GM12878 (cell line): ENCODE results near the gene ANKRD11. TPM values are rescaled to one million over a fixed set of nuclear protein-coding genes. Genes with fewer than 3 reads are reported as not detected.

ENCODE experiments used
- BRCA1 ChIP-seq: IDR thresholded peaks from 2 replicates; pipeline ENCODE4 v1.6.1; 2011; ENCODE audit warnings: low read depth, low read length, improper control_type of control experiment
- CEBPB ChIP-seq, 2 experiments: fragments of 150-350 bp in 1 of 2; IDR thresholded peaks; 2 replicates each; pipeline ENCODE4 v1.6.1; 2012 to 2014; ENCODE audit warnings: low read depth in 2 of 2, low read length in 2 of 2, borderline replicate concordance in 1 of 2, inconsistent platforms in 1 of 2
- FOXM1 ChIP-seq: IDR thresholded peaks from 2 replicates; pipeline ENCODE4 v1.6.1; 2012; ENCODE audit warnings: low read depth, mild to moderate bottlenecking, inconsistent platforms, low read length, moderate library complexity
- GATAD2B ChIP-seq: fragments of 450-650 bp; conservative IDR thresholded peaks from 2 replicates; pipeline ENCODE4 v1.6.1; 2017; ENCODE audit warnings: low read depth, mild to moderate bottlenecking, moderate library complexity
- MEF2B ChIP-seq: fragments of 450-650 bp; IDR thresholded peaks from 2 replicates; pipeline ENCODE4 v1.6.1; 2018; ENCODE audit warnings: mild to moderate bottlenecking, moderate library complexity; ENCODE audit not compliant: partially characterized antibody, poor library complexity, severe bottlenecking
- MTA3 ChIP-seq: IDR thresholded peaks from 2 replicates; pipeline ENCODE4 v1.6.1; 2012; ENCODE audit warnings: low read length, inconsistent platforms, borderline replicate concordance
- NFYA ChIP-seq: IDR thresholded peaks from 2 replicates; pipeline ENCODE4 v1.6.1; 2011; ENCODE audit warnings: low read depth, mild to moderate bottlenecking, low read length, improper control_type of control experiment, borderline replicate concordance
- POLR2A ChIP-seq: IDR thresholded peaks from 2 replicates; pipeline ENCODE4 v1.6.1; 2011; ENCODE audit warnings: low read depth, mild to moderate bottlenecking, low read length
- POLR2AphosphoS5 ChIP-seq: IDR thresholded peaks from 2 replicates; pipeline ENCODE4 v1.6.1; 2011; ENCODE audit warnings: mild to moderate bottlenecking, low read length, inconsistent platforms
- SIN3A ChIP-seq: IDR thresholded peaks from 2 replicates; pipeline ENCODE4 v1.6.1; 2012; ENCODE audit warnings: low read depth, low read length, improper control_type of control experiment
- SMAD5 ChIP-seq: IDR thresholded peaks from 2 replicates; pipeline ENCODE4 v1.6.1; 2016; ENCODE audit warnings: antibody characterized with exemption, low read depth
- SUZ12 ChIP-seq: fragments of 200-600 bp; sonication (generic); IDR thresholded peaks from one replicate; pipeline ENCODE4 v1.6.1; 2018; ENCODE audit warnings: antibody characterized with exemption, mild to moderate bottlenecking; ENCODE audit not compliant: unreplicated experiment
- polyA plus RNA-seq, 11 experiments: library from polyadenylated mRNA; depleted of rRNA in 4 of 11; unstranded in 6 of 11; stranded (reverse) in 5 of 11; fragments of >200 nt; fragmentation: Nextera tagmentation in 4 of 11; fragmentation: Illumina TruSeq in 1 of 11; extraction: Ambion mirVana in 4 of 11; extraction: Trizol in 1 of 11; gene quantifications; 1 replicate in 1 of 11; 2 replicates in 10 of 11; pipeline versions ENCODE4 v1.2.1 to v1.2.3, GENCODE V29; 2011 to 2016; ENCODE audit warnings: inconsistent platforms in 2 of 11, missing spikeins in 2 of 11, low read depth in 1 of 11
- total RNA-seq, 4 experiments: library from RNA; depleted of rRNA in 3 of 4; stranded (reverse); fragments of >200 nt in 3 of 4; fragmentation: Illumina TruSeq in 1 of 4; extraction: Trizol in 1 of 4; gene quantifications; 2 replicates each; pipeline versions ENCODE4 v1.2.1 to v1.2.3, GENCODE V29; 2013 to 2021
- TF ChIP-seq, protein P1 (sequence below), 3 experiments: IDR thresholded peaks in 2 of 3; conservative IDR thresholded peaks in 1 of 3; 2 replicates each; pipeline ENCODE4 v1.5.1; 2011; ENCODE audit warnings: low read depth in 3 of 3, low read length in 3 of 3, mild to moderate bottlenecking in 3 of 3, control low read depth in 2 of 3, moderate library complexity in 2 of 3, inconsistent platforms in 1 of 3, mixed read lengths in 1 of 3; ENCODE audit not compliant: control insufficient read depth in 2 of 3, insufficient read depth in 1 of 3; ENCODE audit errors: extremely low read depth in 1 of 3
- TF ChIP-seq, protein P2 (sequence below): fragments of 150-350 bp; IDR thresholded peaks from 2 replicates; pipeline ENCODE4 v1.6.1; 2014; ENCODE audit warnings: mild to moderate bottlenecking, low read depth, low read length
- TF ChIP-seq, protein P3 (sequence below): fragments of 450-650 bp; formaldehyde crosslinking; IDR thresholded peaks from 2 replicates; pipeline ENCODE4 v1.4.0; 2020; ENCODE audit warnings: mild to moderate bottlenecking, moderate library complexity
- TF ChIP-seq, protein P4 (sequence below): fragments of 450-650 bp; IDR thresholded peaks from 2 replicates; pipeline ENCODE4 v1.6.1; 2017; ENCODE audit warnings: mild to moderate bottlenecking, moderate library complexity

The ANKRD11 gene
- total and polyA plus RNA-seq, 10 of the 15 experiments (the other 5 are each of a cell fraction or from before 2014, with no cell fraction given) = 5.1 to 103 (median 27.4) TPM

DNA sequence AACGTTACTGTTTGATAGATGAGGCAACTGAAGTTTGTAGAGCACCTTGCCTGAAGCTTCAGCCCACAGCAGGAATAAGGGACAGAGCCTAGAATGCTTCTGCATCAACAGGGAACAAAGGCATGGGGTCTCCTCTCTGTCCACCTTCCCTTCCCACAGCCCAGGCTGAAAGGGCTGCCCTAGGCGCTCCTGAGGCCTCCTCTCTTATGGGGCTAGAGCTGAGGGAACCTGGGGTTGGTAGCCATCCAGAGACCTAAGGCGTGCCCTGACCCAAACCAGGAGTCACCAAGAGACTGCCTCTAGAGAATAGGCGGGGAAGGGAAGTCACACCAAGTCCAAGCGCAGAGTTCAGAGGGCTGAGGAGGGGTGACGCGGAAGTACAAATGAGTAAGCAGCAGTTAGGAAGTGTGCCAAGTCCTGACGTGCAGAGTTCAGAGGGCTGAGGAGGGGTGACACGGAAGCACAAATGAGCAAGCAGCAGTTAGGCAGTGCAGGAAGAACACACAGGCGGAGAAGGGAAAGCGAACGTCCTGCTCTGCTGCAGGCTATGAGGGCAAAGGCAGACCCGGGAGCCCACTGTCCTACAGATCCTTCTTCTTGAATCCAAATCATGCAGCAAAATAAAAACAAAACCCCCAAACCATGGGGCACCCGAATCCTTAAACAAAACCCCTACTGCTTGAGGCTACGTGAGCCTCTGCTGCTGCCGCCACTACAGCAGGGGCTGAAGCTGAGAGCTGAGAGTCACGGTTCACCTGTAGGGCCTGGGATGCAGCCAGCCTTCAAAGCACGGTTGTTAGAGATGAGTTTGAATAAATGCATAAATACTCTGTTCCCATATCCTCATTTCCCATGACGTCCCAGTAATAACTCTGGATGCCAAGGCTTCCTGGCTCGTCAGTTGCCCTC is 15.1 kb upstream of the ANKRD11 start (continued):
- TF ChIP-seq, protein P1, sequence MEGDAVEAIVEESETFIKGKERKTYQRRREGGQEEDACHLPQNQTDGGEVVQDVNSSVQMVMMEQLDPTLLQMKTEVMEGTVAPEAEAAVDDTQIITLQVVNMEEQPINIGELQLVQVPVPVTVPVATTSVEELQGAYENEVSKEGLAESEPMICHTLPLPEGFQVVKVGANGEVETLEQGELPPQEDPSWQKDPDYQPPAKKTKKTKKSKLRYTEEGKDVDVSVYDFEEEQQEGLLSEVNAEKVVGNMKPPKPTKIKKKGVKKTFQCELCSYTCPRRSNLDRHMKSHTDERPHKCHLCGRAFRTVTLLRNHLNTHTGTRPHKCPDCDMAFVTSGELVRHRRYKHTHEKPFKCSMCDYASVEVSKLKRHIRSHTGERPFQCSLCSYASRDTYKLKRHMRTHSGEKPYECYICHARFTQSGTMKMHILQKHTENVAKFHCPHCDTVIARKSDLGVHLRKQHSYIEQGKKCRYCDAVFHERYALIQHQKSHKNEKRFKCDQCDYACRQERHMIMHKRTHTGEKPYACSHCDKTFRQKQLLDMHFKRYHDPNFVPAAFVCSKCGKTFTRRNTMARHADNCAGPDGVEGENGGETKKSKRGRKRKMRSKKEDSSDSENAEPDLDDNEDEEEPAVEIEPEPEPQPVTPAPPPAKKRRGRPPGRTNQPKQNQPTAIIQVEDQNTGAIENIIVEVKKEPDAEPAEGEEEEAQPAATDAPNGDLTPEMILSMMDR (IDR thresholded peaks at IDR 0.05 in 2 of 3, conservative IDR thresholded peaks at IDR 0.05 in 1 of 3; ENCODE audit: control insufficient read depth in 2 of 3, extremely low read depth in 1 of 3, insufficient read depth in 1 of 3, low read depth in 3 of 3, low read length in 3 of 3) = no peak
- TF ChIP-seq CEBPB (IDR thresholded peaks at IDR 0.05; ENCODE audit: borderline replicate concordance in 1 of 2, low read depth in 2 of 2, low read length in 2 of 2) (no peak), SIN3A (no peak), SMAD5 (no peak), NFYA (no peak), BRCA1 (no peak), FOXM1 (no peak), GATAD2B (0 out of 2 replicates have a peak, but pooled peaks have one; percentile 26), SUZ12 (no peak), POLR2AphosphoS5 (peak; percentile 76), MEF2B (peak; percentile 63), MTA3 (no peak), POLR2A (peak; percentile 89)
- TF ChIP-seq, protein P2, sequence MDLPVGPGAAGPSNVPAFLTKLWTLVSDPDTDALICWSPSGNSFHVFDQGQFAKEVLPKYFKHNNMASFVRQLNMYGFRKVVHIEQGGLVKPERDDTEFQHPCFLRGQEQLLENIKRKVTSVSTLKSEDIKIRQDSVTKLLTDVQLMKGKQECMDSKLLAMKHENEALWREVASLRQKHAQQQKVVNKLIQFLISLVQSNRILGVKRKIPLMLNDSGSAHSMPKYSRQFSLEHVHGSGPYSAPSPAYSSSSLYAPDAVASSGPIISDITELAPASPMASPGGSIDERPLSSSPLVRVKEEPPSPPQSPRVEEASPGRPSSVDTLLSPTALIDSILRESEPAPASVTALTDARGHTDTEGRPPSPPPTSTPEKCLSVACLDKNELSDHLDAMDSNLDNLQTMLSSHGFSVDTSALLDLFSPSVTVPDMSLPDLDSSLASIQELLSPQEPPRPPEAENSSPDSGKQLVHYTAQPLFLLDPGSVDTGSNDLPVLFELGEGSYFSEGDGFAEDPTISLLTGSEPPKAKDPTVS = no peak
- TF ChIP-seq, protein P3, sequence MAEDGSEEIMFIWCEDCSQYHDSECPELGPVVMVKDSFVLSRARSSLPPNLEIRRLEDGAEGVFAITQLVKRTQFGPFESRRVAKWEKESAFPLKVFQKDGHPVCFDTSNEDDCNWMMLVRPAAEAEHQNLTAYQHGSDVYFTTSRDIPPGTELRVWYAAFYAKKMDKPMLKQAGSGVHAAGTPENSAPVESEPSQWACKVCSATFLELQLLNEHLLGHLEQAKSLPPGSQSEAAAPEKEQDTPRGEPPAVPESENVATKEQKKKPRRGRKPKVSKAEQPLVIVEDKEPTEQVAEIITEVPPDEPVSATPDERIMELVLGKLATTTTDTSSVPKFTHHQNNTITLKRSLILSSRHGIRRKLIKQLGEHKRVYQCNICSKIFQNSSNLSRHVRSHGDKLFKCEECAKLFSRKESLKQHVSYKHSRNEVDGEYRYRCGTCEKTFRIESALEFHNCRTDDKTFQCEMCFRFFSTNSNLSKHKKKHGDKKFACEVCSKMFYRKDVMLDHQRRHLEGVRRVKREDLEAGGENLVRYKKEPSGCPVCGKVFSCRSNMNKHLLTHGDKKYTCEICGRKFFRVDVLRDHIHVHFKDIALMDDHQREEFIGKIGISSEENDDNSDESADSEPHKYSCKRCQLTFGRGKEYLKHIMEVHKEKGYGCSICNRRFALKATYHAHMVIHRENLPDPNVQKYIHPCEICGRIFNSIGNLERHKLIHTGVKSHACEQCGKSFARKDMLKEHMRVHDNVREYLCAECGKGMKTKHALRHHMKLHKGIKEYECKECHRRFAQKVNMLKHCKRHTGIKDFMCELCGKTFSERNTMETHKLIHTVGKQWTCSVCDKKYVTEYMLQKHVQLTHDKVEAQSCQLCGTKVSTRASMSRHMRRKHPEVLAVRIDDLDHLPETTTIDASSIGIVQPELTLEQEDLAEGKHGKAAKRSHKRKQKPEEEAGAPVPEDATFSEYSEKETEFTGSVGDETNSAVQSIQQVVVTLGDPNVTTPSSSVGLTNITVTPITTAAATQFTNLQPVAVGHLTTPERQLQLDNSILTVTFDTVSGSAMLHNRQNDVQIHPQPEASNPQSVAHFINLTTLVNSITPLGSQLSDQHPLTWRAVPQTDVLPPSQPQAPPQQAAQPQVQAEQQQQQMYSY (CRISPR knock-in tag) = no peak
- TF ChIP-seq, protein P4, sequence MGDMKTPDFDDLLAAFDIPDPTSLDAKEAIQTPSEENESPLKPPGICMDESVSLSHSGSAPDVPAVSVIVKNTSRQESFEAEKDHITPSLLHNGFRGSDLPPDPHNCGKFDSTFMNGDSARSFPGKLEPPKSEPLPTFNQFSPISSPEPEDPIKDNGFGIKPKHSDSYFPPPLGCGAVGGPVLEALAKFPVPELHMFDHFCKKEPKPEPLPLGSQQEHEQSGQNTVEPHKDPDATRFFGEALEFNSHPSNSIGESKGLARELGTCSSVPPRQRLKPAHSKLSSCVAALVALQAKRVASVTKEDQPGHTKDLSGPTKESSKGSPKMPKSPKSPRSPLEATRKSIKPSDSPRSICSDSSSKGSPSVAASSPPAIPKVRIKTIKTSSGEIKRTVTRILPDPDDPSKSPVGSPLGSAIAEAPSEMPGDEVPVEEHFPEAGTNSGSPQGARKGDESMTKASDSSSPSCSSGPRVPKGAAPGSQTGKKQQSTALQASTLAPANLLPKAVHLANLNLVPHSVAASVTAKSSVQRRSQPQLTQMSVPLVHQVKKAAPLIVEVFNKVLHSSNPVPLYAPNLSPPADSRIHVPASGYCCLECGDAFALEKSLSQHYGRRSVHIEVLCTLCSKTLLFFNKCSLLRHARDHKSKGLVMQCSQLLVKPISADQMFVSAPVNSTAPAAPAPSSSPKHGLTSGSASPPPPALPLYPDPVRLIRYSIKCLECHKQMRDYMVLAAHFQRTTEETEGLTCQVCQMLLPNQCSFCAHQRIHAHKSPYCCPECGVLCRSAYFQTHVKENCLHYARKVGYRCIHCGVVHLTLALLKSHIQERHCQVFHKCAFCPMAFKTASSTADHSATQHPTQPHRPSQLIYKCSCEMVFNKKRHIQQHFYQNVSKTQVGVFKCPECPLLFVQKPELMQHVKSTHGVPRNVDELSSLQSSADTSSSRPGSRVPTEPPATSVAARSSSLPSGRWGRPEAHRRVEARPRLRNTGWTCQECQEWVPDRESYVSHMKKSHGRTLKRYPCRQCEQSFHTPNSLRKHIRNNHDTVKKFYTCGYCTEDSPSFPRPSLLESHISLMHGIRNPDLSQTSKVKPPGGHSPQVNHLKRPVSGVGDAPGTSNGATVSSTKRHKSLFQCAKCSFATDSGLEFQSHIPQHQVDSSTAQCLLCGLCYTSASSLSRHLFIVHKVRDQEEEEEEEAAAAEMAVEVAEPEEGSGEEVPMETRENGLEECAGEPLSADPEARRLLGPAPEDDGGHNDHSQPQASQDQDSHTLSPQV = no peak
